HEK293 (cell line): Measurements from ENCODE around the gene RNF113B.

Source experiments
- OVOL3 ChIP-seq: fragments of 450-650 bp; formaldehyde crosslinking; IDR thresholded peaks from 2 replicates; pipeline ENCODE4 v1.5.1; 2016; ENCODE audit warnings: missing biosample characterization, missing genetic modification characterization
- REST ChIP-seq: fragments of 450-650 bp; formaldehyde crosslinking; IDR thresholded peaks from 2 replicates; pipeline ENCODE4 v1.5.1; 2016; ENCODE audit warnings: missing biosample characterization, missing genetic modification characterization
- ZNF184 ChIP-seq: fragments of 450-650 bp; IDR thresholded peaks from 2 replicates; pipeline ENCODE4 v1.5.1; 2018; ENCODE audit warnings: missing biosample characterization, mild to moderate bottlenecking, missing genetic modification characterization
- ZNF560 ChIP-seq: fragments of 450-650 bp; formaldehyde crosslinking; IDR thresholded peaks from 2 replicates; pipeline ENCODE4 v1.5.1; 2017; ENCODE audit warnings: missing biosample characterization, missing genetic modification characterization, borderline replicate concordance
- TF ChIP-seq, protein P1 (sequence below): fragments of 450-650 bp; formaldehyde crosslinking; IDR thresholded peaks from 2 replicates; pipeline ENCODE4 v1.5.1; 2016; ENCODE audit warnings: missing biosample characterization, missing genetic modification characterization
- TF ChIP-seq, protein P2 (sequence below): fragments of 450-650 bp; formaldehyde crosslinking; IDR thresholded peaks from 2 replicates; pipeline ENCODE4 v1.5.1; 2016; ENCODE audit warnings: missing biosample characterization, missing genetic modification characterization
- TF ChIP-seq, protein P3 (sequence below): fragments of 450-650 bp; formaldehyde crosslinking; IDR thresholded peaks from 2 replicates; pipeline ENCODE4 v1.5.1; 2017; ENCODE audit warnings: missing biosample characterization, missing genetic modification characterization

DNA sequence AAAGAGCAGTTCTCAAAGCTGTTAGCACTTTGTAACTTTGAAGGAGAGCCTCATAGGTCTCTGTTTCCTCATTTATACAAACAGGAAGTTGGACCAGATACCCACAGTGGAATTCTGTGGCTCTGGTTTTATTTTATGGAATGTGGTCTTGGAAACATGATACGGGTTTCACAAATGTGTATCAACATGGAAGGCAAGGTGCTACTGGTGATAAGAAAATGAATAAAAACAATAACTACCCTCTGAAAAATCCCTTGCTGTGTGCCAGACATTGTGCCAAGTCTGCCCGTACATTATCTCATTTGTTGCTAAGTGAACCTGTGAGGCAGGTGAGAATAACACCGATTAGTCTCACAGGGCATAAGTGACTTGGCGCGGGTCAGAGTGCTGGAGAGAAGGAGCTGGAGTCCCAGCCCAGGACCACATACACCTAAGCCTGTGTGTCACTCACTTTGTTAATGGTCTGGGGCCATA is 45.0 kb upstream of the RNF113B start:
- TF ChIP-seq, protein P1, sequence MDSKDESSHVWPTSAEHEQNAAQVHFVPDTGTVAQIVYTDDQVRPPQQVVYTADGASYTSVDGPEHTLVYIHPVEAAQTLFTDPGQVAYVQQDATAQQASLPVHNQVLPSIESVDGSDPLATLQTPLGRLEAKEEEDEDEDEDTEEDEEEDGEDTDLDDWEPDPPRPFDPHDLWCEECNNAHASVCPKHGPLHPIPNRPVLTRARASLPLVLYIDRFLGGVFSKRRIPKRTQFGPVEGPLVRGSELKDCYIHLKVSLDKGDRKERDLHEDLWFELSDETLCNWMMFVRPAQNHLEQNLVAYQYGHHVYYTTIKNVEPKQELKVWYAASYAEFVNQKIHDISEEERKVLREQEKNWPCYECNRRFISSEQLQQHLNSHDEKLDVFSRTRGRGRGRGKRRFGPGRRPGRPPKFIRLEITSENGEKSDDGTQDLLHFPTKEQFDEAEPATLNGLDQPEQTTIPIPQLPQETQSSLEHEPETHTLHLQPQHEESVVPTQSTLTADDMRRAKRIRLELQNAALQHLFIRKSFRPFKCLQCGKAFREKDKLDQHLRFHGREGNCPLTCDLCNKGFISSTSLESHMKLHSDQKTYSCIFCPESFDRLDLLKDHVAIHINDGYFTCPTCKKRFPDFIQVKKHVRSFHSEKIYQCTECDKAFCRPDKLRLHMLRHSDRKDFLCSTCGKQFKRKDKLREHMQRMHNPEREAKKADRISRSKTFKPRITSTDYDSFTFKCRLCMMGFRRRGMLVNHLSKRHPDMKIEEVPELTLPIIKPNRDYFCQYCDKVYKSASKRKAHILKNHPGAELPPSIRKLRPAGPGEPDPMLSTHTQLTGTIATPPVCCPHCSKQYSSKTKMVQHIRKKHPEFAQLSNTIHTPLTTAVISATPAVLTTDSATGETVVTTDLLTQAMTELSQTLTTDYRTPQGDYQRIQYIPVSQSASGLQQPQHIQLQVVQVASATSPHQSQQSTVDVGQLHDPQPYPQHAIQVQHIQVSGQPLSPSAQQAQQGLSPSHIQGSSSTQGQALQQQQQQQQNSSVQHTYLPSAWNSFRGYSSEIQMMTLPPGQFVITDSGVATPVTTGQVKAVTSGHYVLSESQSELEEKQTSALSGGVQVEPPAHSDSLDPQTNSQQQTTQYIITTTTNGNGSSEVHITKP (tag by site-specific recombination), result no peak
- TF ChIP-seq, protein P2, sequence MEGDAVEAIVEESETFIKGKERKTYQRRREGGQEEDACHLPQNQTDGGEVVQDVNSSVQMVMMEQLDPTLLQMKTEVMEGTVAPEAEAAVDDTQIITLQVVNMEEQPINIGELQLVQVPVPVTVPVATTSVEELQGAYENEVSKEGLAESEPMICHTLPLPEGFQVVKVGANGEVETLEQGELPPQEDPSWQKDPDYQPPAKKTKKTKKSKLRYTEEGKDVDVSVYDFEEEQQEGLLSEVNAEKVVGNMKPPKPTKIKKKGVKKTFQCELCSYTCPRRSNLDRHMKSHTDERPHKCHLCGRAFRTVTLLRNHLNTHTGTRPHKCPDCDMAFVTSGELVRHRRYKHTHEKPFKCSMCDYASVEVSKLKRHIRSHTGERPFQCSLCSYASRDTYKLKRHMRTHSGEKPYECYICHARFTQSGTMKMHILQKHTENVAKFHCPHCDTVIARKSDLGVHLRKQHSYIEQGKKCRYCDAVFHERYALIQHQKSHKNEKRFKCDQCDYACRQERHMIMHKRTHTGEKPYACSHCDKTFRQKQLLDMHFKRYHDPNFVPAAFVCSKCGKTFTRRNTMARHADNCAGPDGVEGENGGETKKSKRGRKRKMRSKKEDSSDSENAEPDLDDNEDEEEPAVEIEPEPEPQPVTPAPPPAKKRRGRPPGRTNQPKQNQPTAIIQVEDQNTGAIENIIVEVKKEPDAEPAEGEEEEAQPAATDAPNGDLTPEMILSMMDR (tag by site-specific recombination), result no peak
- TF ChIP-seq ZNF184 (tag by site-specific recombination) (no peak), ZNF560 (tag by site-specific recombination) (no peak), REST (tag by site-specific recombination) (no peak), OVOL3 (tag by site-specific recombination) (no peak)
- TF ChIP-seq, protein P3, sequence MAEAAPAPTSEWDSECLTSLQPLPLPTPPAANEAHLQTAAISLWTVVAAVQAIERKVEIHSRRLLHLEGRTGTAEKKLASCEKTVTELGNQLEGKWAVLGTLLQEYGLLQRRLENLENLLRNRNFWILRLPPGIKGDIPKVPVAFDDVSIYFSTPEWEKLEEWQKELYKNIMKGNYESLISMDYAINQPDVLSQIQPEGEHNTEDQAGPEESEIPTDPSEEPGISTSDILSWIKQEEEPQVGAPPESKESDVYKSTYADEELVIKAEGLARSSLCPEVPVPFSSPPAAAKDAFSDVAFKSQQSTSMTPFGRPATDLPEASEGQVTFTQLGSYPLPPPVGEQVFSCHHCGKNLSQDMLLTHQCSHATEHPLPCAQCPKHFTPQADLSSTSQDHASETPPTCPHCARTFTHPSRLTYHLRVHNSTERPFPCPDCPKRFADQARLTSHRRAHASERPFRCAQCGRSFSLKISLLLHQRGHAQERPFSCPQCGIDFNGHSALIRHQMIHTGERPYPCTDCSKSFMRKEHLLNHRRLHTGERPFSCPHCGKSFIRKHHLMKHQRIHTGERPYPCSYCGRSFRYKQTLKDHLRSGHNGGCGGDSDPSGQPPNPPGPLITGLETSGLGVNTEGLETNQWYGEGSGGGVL (tag by site-specific recombination), result no peak
